ENCODE results near the gene KCND3. TPM values are rescaled to one million over a fixed set of nuclear protein-coding genes. Genes with fewer than 3 reads are reported as not detected.

KCND3 gene
- total and polyA plus RNA-seq, 2 donors (not counting 3 experiments of a cell fraction or from before 2014, with no cell fraction given): 0.03 TPM; not detected in 1

GRCh38 chr1:111977378-111977777 lies 12.1 kb downstream of the KCND3 start:
- H3K4me2 ChIP-seq (ENCODE audit: insufficient read depth, low read length): no peak overlapping the region
- TF ChIP-seq POLR2A (IDR thresholded peaks at IDR 0.05; ENCODE audit: low read depth, low read length) (no peak), MYC (IDR thresholded peaks at IDR 0.05; ENCODE audit: low read depth, low read length) (no peak), EZH2 (IDR thresholded peaks at IDR 0.05; ENCODE audit: borderline replicate concordance, low read depth, low read length, severe bottlenecking) (no peak), GATA2 (IDR thresholded peaks at IDR 0.05; ENCODE audit: insufficient read depth, insufficient read length, low read depth, low read length) (no peak), JUN (IDR thresholded peaks at IDR 0.05; ENCODE audit: borderline replicate concordance, insufficient read depth, insufficient read length, low read depth) (no peak), FOS (IDR thresholded peaks at IDR 0.05; ENCODE audit: borderline replicate concordance, insufficient read depth, low read length) (no peak)
- POLR2A ChIA-PET: no interaction called here
- no peak overlapping the region for H3K4me3 ChIP-seq (replicated peaks in 1 of 3; ENCODE audit: insufficient read depth in 1 of 3, low read depth in 1 of 3, low read length in 3 of 3)
- CTCF ChIA-PET: no interaction called here
- dilution Hi-C loops (cut with MboI; ENCODE audit: extremely low pct_ligation_motif_present, low sequenced_read_pairs) (no loop called here), intact Hi-C loops (cut with micrococcal nuclease) (no loop called here)
- FAIRE-seq: no peak
- no peak overlapping the region for H3K27ac ChIP-seq (ENCODE audit: insufficient read depth, low read depth, low read length)
- no peaks in the 10 kb centered on the region for H3K9me3 ChIP-seq (replicated peaks; ENCODE audit: control insufficient read depth, insufficient read depth, low read length)
- DNase-seq (ENCODE audit: low read depth, low spot score): no peak
- no peaks in the 10 kb centered on the region for H3K79me2 ChIP-seq (ENCODE audit: control insufficient read depth, insufficient read depth, low read length)
- H3K9ac ChIP-seq (replicated peaks; ENCODE audit: extremely low read depth, insufficient read depth, low read length): no peak overlapping the region
- no peaks in the 10 kb centered on the region for H4K20me1 ChIP-seq (replicated peaks; ENCODE audit: control insufficient read depth, extremely low read depth, insufficient read depth, low read length)
- H3K4me1 ChIP-seq (ENCODE audit: control insufficient read depth, extremely low read depth, insufficient read depth, low read length): no peaks in the 10 kb centered on the region
- H3K9me1 ChIP-seq (replicated peaks; ENCODE audit: control insufficient read depth, extremely low read depth, insufficient read depth, low read length): no peaks in the 10 kb centered on the region
- no peak overlapping the region for H2AFZ ChIP-seq (ENCODE audit: low read depth, low read length)
- no peaks in the 10 kb centered on the region for H3K27me3 ChIP-seq (ENCODE audit: control insufficient read depth in 2 of 2, insufficient read depth in 2 of 2, low read length in 2 of 2)
- no peaks in the 10 kb centered on the region for H3K36me3 ChIP-seq (ENCODE audit: control insufficient read depth in 2 of 2, extremely low read depth in 1 of 2, insufficient read depth in 2 of 2, low read length in 2 of 2)
- BruUV-seq (replicated peaks): no TSS peak

DNA sequence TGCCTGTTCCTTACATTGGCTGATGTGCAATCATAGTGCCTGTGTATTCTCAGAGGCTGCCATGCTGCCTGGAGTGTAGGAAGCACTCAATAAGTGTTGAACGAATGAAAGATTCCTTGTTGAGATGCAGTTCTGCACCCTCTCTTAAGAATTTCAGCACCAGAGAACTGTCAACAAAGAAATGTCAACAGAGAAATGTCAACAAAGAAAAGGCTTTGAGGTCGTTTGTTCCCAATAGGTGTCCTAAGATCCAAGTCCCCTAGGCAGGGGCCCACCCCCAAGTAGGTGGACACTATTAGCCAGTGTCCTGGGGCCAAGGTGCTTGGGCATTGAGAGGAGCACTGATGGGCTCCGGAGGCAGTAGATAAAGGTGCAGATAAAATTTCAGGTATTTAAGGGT lies 12.6 kb downstream of the KCND3 start:
- DNase-seq (ENCODE audit: low read depth, low spot score) (no peak), FAIRE-seq (no peak)
- TF ChIP-seq POLR2AphosphoS5 (IDR thresholded peaks at IDR 0.05; ENCODE audit: insufficient read depth, low read depth, low read length): no peak
- TF ChIP-seq MYC (IDR thresholded peaks at IDR 0.05; ENCODE audit: low read depth, low read length): no peak
- no peak for TF ChIP-seq EZH2 (IDR thresholded peaks at IDR 0.05; ENCODE audit: borderline replicate concordance, low read depth, low read length, severe bottlenecking)
- TF ChIP-seq GATA2 (IDR thresholded peaks at IDR 0.05; ENCODE audit: insufficient read depth, insufficient read length, low read depth, low read length): no peak
- TF ChIP-seq, protein P1, sequence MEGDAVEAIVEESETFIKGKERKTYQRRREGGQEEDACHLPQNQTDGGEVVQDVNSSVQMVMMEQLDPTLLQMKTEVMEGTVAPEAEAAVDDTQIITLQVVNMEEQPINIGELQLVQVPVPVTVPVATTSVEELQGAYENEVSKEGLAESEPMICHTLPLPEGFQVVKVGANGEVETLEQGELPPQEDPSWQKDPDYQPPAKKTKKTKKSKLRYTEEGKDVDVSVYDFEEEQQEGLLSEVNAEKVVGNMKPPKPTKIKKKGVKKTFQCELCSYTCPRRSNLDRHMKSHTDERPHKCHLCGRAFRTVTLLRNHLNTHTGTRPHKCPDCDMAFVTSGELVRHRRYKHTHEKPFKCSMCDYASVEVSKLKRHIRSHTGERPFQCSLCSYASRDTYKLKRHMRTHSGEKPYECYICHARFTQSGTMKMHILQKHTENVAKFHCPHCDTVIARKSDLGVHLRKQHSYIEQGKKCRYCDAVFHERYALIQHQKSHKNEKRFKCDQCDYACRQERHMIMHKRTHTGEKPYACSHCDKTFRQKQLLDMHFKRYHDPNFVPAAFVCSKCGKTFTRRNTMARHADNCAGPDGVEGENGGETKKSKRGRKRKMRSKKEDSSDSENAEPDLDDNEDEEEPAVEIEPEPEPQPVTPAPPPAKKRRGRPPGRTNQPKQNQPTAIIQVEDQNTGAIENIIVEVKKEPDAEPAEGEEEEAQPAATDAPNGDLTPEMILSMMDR (IDR thresholded peaks at IDR 0.05; ENCODE audit: extremely low read depth in 1 of 2, insufficient read depth in 1 of 2, low read depth in 1 of 2, low read length in 2 of 2): no peak
- TF ChIP-seq FOS (IDR thresholded peaks at IDR 0.05; ENCODE audit: borderline replicate concordance, insufficient read depth, low read length): no peak
- no peak for TF ChIP-seq JUN (IDR thresholded peaks at IDR 0.05; ENCODE audit: borderline replicate concordance, insufficient read depth, insufficient read length, low read depth)
- TF ChIP-seq, protein P2, sequence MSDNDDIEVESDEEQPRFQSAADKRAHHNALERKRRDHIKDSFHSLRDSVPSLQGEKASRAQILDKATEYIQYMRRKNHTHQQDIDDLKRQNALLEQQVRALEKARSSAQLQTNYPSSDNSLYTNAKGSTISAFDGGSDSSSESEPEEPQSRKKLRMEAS (IDR thresholded peaks at IDR 0.05; ENCODE audit: insufficient read depth, insufficient read length): no peak
- no peak for TF ChIP-seq POLR2A (IDR thresholded peaks at IDR 0.05; ENCODE audit: low read depth, low read length)
- Histone ChIP-seq H3K9ac (replicated peaks; ENCODE audit: extremely low read depth, insufficient read depth, low read length) (no peak overlapping the region), H3K27me3 (ENCODE audit: control insufficient read depth in 2 of 2, insufficient read depth in 2 of 2, low read length in 2 of 2) (no peaks in the 10 kb centered on the region), H3K27ac (ENCODE audit: insufficient read depth, low read depth, low read length) (no peak overlapping the region), H3K4me1 (ENCODE audit: control insufficient read depth, extremely low read depth, insufficient read depth, low read length) (no peaks in the 10 kb centered on the region), H2AFZ (ENCODE audit: low read depth, low read length) (no peak overlapping the region), H3K9me3 (replicated peaks; ENCODE audit: control insufficient read depth, insufficient read depth, low read length) (no peaks in the 10 kb centered on the region), H4K20me1 (replicated peaks; ENCODE audit: control insufficient read depth, extremely low read depth, insufficient read depth, low read length) (no peaks in the 10 kb centered on the region), H3K4me2 (ENCODE audit: insufficient read depth, low read length) (no peak overlapping the region), H3K9me1 (replicated peaks; ENCODE audit: control insufficient read depth, extremely low read depth, insufficient read depth, low read length) (no peaks in the 10 kb centered on the region), H3K79me2 (ENCODE audit: control insufficient read depth, insufficient read depth, low read length) (no peaks in the 10 kb centered on the region), H3K36me3 (ENCODE audit: control insufficient read depth in 2 of 2, extremely low read depth in 1 of 2, insufficient read depth in 2 of 2, low read length in 2 of 2) (no peaks in the 10 kb centered on the region), H3K4me3 (replicated peaks in 1 of 3; ENCODE audit: insufficient read depth in 1 of 3, low read depth in 1 of 3, low read length in 3 of 3) (no peak overlapping the region)
- CTCF ChIA-PET: no interaction called here
- POLR2A ChIA-PET: no interaction called here
- dilution Hi-C loops (cut with MboI; ENCODE audit: extremely low pct_ligation_motif_present, low sequenced_read_pairs): no loop called here
- intact Hi-C loops (cut with micrococcal nuclease): no loop called here
- BruUV-seq (replicated peaks): no TSS peak

All from endothelial cell of umbilical vein (primary cell).